Stimulated activated CD4-positive, alpha-beta T cell treated with anti-CD3 and anti-CD28 coated beads, Interleukin-2, amount 100 ng/mL, for 4 hours (primary cell): ENCODE data around the gene RTN4RL1.
"Not testable (repeated sequence)": the region's sequence is repeated elsewhere in the genome, so short reads cannot be mapped to it uniquely, and the experiment has no call there.

Experiments used
- DNase-seq: peaks from one replicate; pipeline ENCODE4 v3.0.0-alpha.2; 2020; ENCODE audit warnings: low read depth

Gene RTN4RL1

GRCh38 chr17:2003525-2003924 is 21.6 kb downstream of the RTN4RL1 start:
- DNase-seq, result no peak

DNA sequence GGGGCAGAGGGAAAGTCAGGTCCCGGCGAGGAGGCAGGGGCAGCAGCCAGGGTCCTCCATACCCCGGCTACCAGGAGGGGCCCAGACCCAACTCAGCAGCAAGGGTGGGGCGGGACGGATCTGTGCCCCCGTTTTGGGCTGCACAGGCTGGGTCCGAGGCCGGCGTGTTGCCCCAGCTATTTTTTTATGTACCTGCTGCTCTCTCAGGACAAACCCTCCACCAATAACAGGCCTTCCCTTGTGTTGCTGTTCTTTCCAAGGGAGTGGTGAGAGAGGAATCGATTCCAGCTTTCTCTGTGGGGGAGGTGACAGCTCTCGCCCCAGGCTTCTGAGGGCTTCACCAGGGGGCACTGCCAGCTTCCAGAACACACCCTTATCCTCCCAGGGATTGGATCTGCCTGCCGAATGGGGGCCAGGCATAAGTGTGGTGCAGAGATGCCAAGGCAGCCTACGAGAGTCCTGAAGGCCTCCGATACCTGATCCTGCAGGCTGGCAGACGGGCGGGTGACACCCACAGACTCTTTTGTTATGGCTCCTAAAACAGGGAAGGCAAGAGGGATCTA is 22.3 kb downstream of the RTN4RL1 start:
- DNase-seq, result no peak

GRCh38 chr17:1999557-2000251 is 25.4 kb downstream of the RTN4RL1 start:
- no peak for DNase-seq

GRCh38 chr17:1997927-1998742 is 27.0 kb downstream of the RTN4RL1 start:
- no peak for DNase-seq

- no peak for DNase-seq
Observed at GRCh38 chr17:1997289-1997926, 27.7 kb downstream of the RTN4RL1 start.

GRCh38 chr17:1996800-1997288 is 28.3 kb downstream of the RTN4RL1 start:
- DNase-seq, result no peak

DNA sequence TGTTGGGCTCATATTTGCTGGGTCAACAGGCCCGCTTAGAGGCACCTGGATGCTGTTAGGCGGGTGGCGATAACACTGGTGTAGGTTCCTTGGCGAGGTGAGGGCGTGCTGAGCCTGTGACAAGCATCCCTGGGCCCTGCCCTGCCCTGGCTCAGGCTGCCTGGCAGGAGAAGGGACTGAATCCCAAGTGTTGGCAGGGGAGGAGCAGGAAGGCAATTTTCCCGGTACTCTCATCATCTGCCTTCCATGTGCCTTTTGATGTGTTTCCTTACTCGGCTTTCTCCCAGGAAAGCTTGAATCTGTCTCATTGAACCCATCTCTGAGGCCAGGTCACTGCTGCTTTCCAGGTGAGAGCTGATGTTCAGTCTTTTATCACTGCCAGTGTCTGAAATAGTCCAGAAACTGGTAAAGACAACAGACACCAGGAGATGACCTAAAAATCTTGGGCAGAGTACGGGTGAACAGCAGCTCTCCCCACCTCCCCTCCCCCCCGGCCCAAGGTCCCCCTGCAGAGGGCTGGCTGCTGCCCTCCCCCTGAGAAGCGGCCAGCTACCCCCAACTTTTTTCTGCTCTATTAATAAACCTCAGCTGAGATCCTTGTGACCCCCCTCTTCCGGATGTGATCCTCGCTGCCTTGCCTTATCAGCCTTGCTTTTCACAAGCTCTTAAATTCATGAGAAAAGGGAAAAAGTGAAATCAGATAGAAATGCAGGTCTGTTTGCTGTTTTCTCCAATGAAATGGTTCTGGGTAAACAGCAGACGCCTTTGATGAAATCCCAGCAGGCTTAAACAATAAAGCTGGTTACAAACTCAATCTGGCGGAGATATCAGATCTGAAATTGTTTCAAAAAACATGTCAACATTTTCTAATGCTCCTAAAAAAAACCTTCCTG is 29.0 kb downstream of the RTN4RL1 start:
- DNase-seq, result no peak

DNA sequence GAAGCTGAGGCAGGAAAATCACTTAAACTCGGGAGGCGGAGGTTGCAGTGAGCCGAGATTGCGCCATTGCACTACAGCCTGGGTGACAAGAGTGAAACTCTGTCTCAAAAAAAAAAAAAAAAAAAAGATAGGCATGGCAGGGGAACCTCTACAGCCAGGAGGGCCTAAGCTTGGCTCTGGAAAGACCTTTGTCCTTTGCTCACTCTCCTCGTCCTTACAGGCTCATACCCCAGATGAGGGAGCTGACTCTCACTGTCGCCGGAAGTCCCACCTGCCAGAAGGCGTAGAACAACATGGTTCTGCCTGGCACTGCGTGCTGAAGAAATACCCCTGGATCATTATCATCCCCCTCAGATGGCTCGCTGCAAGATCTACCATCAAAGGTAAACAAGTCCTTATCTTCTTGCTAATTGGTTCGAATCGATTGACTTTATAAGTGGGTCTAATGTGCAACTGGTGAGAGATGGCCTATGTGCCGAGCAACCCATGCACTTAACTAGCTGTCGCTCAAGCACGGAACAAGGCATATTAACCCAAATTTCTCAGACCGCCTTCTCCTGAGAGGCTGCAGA is 29.7 kb downstream of the RTN4RL1 start:
- DNase-seq, result no peak

GRCh38 chr17:1994707-1995106 is 30.4 kb downstream of the RTN4RL1 start:
- DNase-seq, result no peak

GRCh38 chr17:1992541-1992940 is 32.6 kb downstream of the RTN4RL1 start:
- DNase-seq, result no peak

- DNase-seq, result no peak
Observed at GRCh38 chr17:1989135-1989534, 36.0 kb downstream of the RTN4RL1 start.

DNA sequence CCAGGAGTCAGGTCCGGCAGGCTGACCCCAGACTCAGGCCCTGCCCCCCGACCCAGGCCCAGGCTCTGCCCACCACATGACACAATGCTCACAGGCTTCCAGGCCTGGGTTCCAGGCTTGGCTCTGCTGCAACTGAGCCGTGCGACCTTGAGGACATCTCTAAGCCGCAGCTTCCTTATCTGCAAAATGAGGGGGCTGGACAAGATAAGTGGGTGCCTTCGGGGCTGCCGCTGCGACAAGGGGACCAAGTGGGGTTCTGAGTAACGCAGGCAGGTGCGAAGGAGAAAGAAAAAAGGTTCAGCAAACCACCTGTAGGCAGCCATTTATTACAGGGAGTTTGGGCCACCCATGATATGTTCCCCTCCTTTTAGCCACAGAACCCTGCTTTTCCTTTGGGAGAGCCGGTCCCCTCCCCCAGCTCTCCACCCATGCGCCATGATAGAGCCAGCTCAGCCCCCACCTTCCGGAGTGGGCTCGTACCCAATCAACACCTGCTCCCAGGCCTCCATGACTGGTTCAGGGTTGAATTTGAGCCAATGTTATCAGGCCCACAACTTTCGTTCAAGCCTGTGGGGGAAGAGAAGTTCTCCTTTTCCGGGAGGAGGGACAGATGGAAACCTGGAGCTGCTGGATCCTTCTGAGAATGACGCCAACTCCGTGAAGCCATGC is 38.2 kb downstream of the RTN4RL1 start:
- no peak for DNase-seq

DNA sequence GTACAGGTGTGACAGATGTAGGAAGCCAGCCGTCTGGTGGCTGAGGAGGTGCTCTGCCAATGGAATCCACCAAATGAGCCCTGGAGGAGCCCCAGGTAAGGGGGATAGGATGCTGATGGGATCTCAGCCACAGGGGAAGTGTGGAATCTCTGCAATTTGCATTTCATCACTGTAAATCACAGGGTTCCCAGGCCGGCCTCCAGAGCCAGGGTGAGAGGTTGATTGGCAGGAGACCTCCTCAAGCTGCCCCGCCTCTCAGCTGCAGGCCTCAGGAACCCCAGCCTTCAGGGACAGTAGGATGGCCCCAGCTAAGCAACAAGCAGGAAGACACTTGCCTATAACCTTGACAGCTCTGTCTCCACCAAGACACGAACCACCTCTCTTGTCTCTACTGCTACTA is 39.4 kb downstream of the RTN4RL1 start:
- no peak for DNase-seq

DNA sequence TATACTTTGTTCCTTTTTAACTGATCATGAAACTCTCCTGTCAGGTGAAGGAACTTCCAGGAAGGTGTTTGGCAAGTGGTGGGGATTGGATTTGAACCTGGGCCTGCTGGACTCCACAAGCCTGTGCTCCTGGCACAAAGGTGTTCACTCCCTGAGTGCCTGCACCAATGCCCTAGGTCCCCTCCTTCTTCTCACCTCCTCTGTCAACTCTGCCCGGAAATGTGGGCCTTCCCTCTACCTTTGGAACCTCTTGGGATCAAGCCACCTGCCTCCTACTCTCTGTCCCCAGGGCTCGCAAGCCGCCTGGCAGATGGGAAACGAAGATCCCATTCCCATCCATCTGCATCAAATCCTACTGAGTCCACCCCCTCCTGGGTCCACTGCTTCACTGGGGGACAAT is 40.0 kb downstream of the RTN4RL1 start:
- no peak for DNase-seq

GRCh38 chr17:1982793-1983366 is 42.3 kb downstream of the RTN4RL1 start:
- not testable (repeated sequence) for DNase-seq

DNA sequence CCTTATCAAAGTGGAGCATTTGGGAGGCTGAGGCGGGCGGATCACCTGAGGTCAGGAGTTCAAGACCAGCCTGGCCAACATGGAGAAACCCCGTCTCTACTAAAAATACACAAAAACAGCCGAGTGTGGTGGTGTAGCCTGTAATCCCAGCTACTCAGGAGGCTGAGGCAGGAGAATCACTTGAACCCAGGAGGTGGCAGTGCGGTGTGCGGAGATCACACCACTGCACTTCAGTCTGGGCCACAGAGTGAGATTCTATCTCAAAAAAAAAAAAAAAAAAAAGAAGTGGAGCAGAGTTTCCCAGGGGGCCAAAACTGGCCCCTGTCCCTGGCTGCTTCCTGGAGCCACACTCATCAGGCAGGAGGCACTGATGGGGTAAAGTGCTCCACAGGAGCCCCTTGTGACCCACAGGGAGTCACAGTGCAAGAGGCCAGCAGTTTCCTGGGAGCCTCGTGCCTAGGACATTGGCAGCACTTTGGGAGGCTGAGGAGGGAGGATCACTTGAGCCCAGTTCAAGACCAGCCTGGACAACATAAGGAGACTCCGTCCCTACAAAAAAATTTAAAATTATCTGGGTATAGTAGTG is 44.4 kb downstream of the RTN4RL1 start:
- DNase-seq, result no peak

- DNase-seq, result no peak
Observed at GRCh38 chr17:1979182-1979985, 45.8 kb downstream of the RTN4RL1 start.

- no peak for DNase-seq
Observed at GRCh38 chr17:1978396-1978949, 46.7 kb downstream of the RTN4RL1 start.
